BJ (cell line): Measurements from ENCODE around the gene FUNDC1. TPM values are rescaled to one million over a fixed set of nuclear protein-coding genes. Genes with fewer than 3 reads are reported as not detected.

ENCODE experiments used
- CTCF ChIA-PET: fragments of 350-600 bp; formaldehyde crosslinking; extraction: SDS; loops from one replicate; lab custom pipeline; 2021; ENCODE audit warnings: antibody characterized with exemption, inconsistent platforms; lab: Yijun Ruan, JAX
- POLR2A ChIA-PET: fragments of 300-600 bp; sonication (Branson Sonifier 250); formaldehyde crosslinking; extraction: SDS; loops from one replicate; lab custom pipeline; 2021; ENCODE audit warnings: antibody characterized with exemption; lab: Charles Lee
- DNase-seq: peaks from one replicate; pipeline ENCODE4 v3.0.0-alpha.2; 2011; ENCODE audit warnings: low read depth
- H3K27me3 ChIP-seq: 2 replicates; pipeline ENCODE4 v1.6.0; 2011; ENCODE audit warnings: low read length; ENCODE audit not compliant: control insufficient read depth, insufficient read depth
- H3K36me3 ChIP-seq: 2 replicates; pipeline ENCODE4 v1.5.1; 2011; ENCODE audit warnings: low read length; ENCODE audit not compliant: control insufficient read depth, insufficient read depth
- H3K4me3 ChIP-seq: 2 replicates; pipeline ENCODE4 v1.5.1; 2011; ENCODE audit warnings: low read depth, mild to moderate bottlenecking, control low read depth, low read length
- CTCF ChIP-seq: IDR thresholded peaks from 2 replicates; pipeline ENCODE4 v1.5.1; 2011; ENCODE audit warnings: low read depth, mild to moderate bottlenecking, control low read depth, inconsistent platforms, low read length, moderate library complexity; ENCODE audit not compliant: insufficient read depth
- polyA plus RNA-seq: library from polyadenylated mRNA; depleted of rRNA; stranded (reverse); fragments of >200 nt; gene quantifications from 2 replicates; pipeline ENCODE4 v1.2.3, GENCODE V29; 2011; rRNA removed

FUNDC1 gene
- polyA plus RNA-seq, 1 experiment = 7.4 TPM

GRCh38 chrX:44483965-44484606 lies 58.6 kb downstream of the FUNDC1 start:
- Histone ChIP-seq H3K36me3 (no peaks in the 10 kb centered on the region), H3K27me3 (no peaks in the 10 kb centered on the region), H3K4me3 (no peak overlapping the region)
- DNase-seq = no peak
- POLR2A ChIA-PET = no interaction called here
- CTCF ChIA-PET = no interaction called here
- TF ChIP-seq CTCF = no peak

- Histone ChIP-seq H3K36me3 (no peaks in the 10 kb centered on the region), H3K27me3 (no peaks in the 10 kb centered on the region), H3K4me3 (no peak overlapping the region)
- ChIA-PET POLR2A (no interaction called here), CTCF (no interaction called here)
- no peak for TF ChIP-seq CTCF
- DNase-seq = no peak
Measured at GRCh38 chrX:44482575-44482974, 60.1 kb downstream of the FUNDC1 start.

GRCh38 chrX:44480591-44480990 lies 62.1 kb downstream of the FUNDC1 start:
- ChIA-PET POLR2A (no interaction called here), CTCF (no interaction called here)
- H3K27me3 ChIP-seq = no peaks in the 10 kb centered on the region
- TF ChIP-seq CTCF = no peak
- no peak for DNase-seq
- no peaks in the 10 kb centered on the region for H3K36me3 ChIP-seq
- no peak overlapping the region for H3K4me3 ChIP-seq

GRCh38 chrX:44474410-44474809 lies 68.2 kb downstream of the FUNDC1 start:
- TF ChIP-seq CTCF = no peak
- ChIA-PET POLR2A (no interaction called here), CTCF (no interaction called here)
- Histone ChIP-seq H3K4me3 (no peak overlapping the region), H3K27me3 (no peaks in the 10 kb centered on the region), H3K36me3 (no peaks in the 10 kb centered on the region)
- DNase-seq = no peak

Other genes with a start within 250 kb of the FUNDC1 start
- not detected in 2 replicates for gene EFHC2, start 199.2 kb downstream of the FUNDC1 start, polyA plus RNA-seq